D721Med (cell line): ENCODE measurements around the gene GPC3.
"Not testable (repeated sequence)": the region's sequence is repeated elsewhere in the genome, so short reads cannot be mapped to it uniquely, and the experiment has no call there.

ENCODE experiments used
- DNase-seq: peaks from one replicate; pipeline ENCODE4 v3.0.0; 2011; ENCODE audit warnings: low spot score; ENCODE audit not compliant: insufficient read length
- FAIRE-seq: peaks from 2 replicates; lab custom pipeline; 2011; peaks lifted over from hg19 to GRCh38; lab: Jason Lieb, UNC
- CTCF ChIP-seq: IDR thresholded peaks from 2 replicates; pipeline ENCODE4 v1.5.1; 2012; ENCODE audit warnings: mild to moderate bottlenecking, control low read depth; ENCODE audit not compliant: insufficient read depth; ENCODE audit errors: missing control alignments

Gene GPC3

DNA sequence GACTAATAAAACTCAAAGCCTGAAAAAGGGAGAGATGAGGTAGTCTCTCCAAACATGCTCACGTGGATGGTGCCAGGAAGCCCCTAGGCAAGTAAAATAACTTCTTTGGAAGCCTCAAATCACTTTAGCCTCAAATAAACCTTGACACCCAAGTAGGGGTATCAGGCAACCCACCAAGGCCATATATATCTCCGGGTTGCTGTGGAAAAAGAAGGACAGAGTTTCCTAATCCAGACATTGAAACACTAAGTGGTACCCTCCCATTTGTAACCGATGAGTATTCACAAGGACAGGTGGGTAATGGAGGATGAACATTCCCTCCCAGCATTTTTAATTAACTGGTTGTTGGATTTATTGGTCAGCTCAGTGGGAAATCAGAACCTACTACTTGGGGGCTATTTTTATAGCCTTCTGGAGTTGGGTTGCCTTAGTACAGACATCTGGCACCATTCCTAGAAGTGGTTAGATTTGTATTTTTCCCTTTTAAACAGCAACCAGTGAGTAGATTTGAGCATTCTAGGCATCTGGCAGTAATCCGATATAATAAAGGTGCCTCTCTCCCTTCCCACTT is 87.7 kb downstream of the GPC3 start:
- FAIRE-seq (no peak), DNase-seq (no peak)
- TF ChIP-seq CTCF, result no peak

GRCh38 chrX:133892337-133892736 is 93.1 kb downstream of the GPC3 start:
- no peak for DNase-seq
- no peak for TF ChIP-seq CTCF
- FAIRE-seq, result no peak

- TF ChIP-seq CTCF, result no peak
- DNase-seq, result no peak
- no peak for FAIRE-seq
These were observed 96.4 kb downstream of the GPC3 start for GRCh38 chrX:133888984-133889383.

DNA sequence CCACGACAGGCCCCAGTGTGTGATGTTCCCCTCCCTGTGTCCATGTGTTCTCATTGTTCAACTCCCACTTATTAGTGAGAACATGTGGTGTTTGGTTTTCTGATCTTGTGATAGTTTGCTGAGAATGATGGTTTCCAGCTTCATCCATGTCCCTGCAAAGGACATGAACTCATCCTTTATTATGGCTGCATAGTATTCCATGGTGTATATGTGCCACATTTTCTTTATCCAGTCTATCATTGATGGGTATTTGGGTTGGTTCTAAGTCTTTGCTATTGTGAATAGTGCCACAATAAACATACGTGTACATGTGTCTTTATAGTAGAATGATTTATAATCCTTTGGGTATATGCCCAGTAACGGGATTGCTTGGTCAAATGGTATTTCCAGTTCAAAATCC is 97.3 kb downstream of the GPC3 start:
- DNase-seq, FAIRE-seq: not testable (repeated sequence)

GRCh38 chrX:133884430-133885394 is 100.7 kb downstream of the GPC3 start:
- no peak for DNase-seq
- no peak for TF ChIP-seq CTCF
- no peak for FAIRE-seq

DNA sequence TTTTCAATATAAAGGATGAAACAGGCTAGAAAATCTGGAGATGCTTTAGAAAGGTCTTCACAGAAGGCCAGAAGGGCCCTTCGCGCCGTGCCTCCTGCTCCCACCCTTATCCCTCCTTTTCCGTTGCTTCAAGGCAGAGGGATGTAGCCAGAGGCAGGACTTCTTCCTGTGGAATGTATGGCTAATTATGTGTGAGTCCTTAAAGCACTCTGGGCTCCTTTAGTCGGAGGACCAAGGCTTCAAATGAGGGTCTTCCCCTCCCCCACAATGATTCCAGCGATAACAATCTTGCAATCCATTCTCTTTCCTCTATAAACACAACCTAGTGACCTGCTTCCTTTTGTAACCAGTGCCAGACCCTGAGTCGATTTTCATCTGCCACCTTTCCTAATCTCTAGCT is 103.5 kb downstream of the GPC3 start:
- FAIRE-seq, result no peak

GRCh38 chrX:133881007-133881406 is 104.4 kb downstream of the GPC3 start:
- TF ChIP-seq CTCF, result no peak

More for the DNA sequence above, 103.5 kb downstream of the GPC3 start:
- no peak for DNase-seq
- TF ChIP-seq CTCF, result no peak

More at GRCh38 chrX:133881007-133881406, 104.4 kb downstream of the GPC3 start:
- FAIRE-seq, result peak; percentile 38
- no peak for DNase-seq
